ENCODE data around the gene TAS2R10. TPM values are rescaled to one million over a fixed set of nuclear protein-coding genes. Genes with fewer than 3 reads are reported as not detected.

Gene TAS2R10
- polyA plus RNA-seq (2013, experiment 1 of 2) = 0.29 TPM
- polyA plus RNA-seq (2013, experiment 2 of 2) = 0.30 TPM

DNA sequence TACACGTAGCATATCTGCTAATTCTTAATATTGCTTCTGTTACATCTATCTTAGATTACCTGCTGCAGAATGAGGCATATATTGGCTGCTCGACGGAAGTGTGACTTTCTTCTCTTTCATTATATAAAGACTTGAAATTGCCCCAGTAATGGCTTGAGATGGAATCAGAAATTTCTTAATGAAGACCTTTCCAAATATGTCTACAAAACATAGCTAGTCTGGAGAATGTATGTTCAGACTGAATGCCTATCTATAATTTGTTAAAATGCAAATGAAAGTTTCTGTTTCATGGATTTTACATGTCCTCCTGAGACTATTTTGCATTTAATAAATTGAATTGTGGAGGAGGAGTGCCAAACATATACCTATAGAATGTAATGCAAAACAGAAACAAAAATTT lies at the start of gene TAS2R10:
TAS2R10 (minus strand) TSS at position 101 of the 400 bp plus-strand sequence; CDS start at position 12, 89 bp downstream.
- no peaks in the 10 kb centered on the region for H3K36me3 ChIP-seq (ENCODE audit: control insufficient read depth, insufficient read depth, low read length)
- WGBS, 2 experiments (ENCODE audit: insufficient coverage in 2 of 2) = no CpG with 5 or more reads among the region's 3 CpGs
- H3K27ac ChIP-seq (ENCODE audit: low read depth, low read length, severe bottlenecking) = no peak within 1 kb of the TSS
- no peak within 1 kb of the TSS for H3K4me3 ChIP-seq (ENCODE audit: extremely low read depth, insufficient read depth, low read length, poor library complexity, severe bottlenecking)
- H3K9me3 ChIP-seq (ENCODE audit: control insufficient read depth, low read length) = no peaks in the 10 kb centered on the region
- H3K4me1 ChIP-seq (ENCODE audit: control insufficient read depth, insufficient read depth, low read length, poor library complexity, severe bottlenecking) = peaks cover 4% of the 10 kb centered on the region

GRCh38 chr12:10873378-10873777 lies 47.2 kb upstream of the TAS2R10 start:
- no peaks in the 10 kb centered on the region for H3K4me1 ChIP-seq (ENCODE audit: control insufficient read depth, insufficient read depth, low read length, poor library complexity, severe bottlenecking)
- H3K36me3 ChIP-seq (ENCODE audit: control insufficient read depth, insufficient read depth, low read length) = peaks cover 10% of the 10 kb centered on the region
- H3K27ac ChIP-seq (ENCODE audit: low read depth, low read length, severe bottlenecking) = no peak overlapping the region
- 89 to 100% methylated on average over 1 of the region's 2 CpGs for WGBS, 2 experiments (ENCODE audit: insufficient coverage in 2 of 2)
- no peak overlapping the region for H3K4me3 ChIP-seq (ENCODE audit: extremely low read depth, insufficient read depth, low read length, poor library complexity, severe bottlenecking)
- no peaks in the 10 kb centered on the region for H3K9me3 ChIP-seq (ENCODE audit: control insufficient read depth, low read length)

DNA sequence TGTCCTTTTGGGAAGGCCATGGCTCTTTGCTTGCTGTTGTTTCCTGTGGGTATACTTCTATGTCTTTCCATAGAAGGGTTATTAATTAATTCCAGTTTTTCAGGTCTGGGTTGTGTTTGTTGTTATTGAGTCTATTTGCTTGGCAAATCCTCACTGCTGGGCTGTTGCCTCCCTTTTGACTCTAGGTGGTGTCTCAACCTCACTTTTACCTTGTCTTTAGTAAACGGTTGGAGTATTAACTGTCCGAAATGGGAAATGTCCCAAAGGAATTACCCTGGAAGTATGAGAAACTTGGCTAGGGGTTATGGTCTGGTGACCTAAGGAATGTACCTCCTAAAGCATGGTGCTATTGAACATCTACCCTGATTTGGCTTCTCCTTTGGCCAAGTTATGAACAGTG lies 41.2 kb upstream of the TAS2R10 start:
- Histone ChIP-seq H3K4me1 (ENCODE audit: control insufficient read depth, insufficient read depth, low read length, poor library complexity, severe bottlenecking) (no peaks in the 10 kb centered on the region), H3K9me3 (ENCODE audit: control insufficient read depth, low read length) (no peaks in the 10 kb centered on the region), H3K4me3 (ENCODE audit: extremely low read depth, insufficient read depth, low read length, poor library complexity, severe bottlenecking) (no peak overlapping the region), H3K36me3 (ENCODE audit: control insufficient read depth, insufficient read depth, low read length) (no peaks in the 10 kb centered on the region), H3K27ac (ENCODE audit: low read depth, low read length, severe bottlenecking) (no peak overlapping the region)
- 90% methylated on average over 2 of the region's 2 CpGs; no CpG with 5 or more reads in 1 of the 2 experiments for WGBS, 2 experiments (ENCODE audit: insufficient coverage in 2 of 2)

GRCh38 chr12:10863512-10864218 lies 37.5 kb upstream of the TAS2R10 start:
- Histone ChIP-seq H3K36me3 (ENCODE audit: control insufficient read depth, insufficient read depth, low read length) (peaks cover 5% of the 10 kb centered on the region), H3K27ac (ENCODE audit: low read depth, low read length, severe bottlenecking) (no peak overlapping the region), H3K9me3 (ENCODE audit: control insufficient read depth, low read length) (peaks cover 6% of the 10 kb centered on the region), H3K4me3 (ENCODE audit: extremely low read depth, insufficient read depth, low read length, poor library complexity, severe bottlenecking) (no peak overlapping the region), H3K4me1 (ENCODE audit: control insufficient read depth, insufficient read depth, low read length, poor library complexity, severe bottlenecking) (no peaks in the 10 kb centered on the region)
- no CpG with 5 or more reads among the region's 2 CpGs for WGBS, 2 experiments (ENCODE audit: insufficient coverage in 2 of 2)

DNA sequence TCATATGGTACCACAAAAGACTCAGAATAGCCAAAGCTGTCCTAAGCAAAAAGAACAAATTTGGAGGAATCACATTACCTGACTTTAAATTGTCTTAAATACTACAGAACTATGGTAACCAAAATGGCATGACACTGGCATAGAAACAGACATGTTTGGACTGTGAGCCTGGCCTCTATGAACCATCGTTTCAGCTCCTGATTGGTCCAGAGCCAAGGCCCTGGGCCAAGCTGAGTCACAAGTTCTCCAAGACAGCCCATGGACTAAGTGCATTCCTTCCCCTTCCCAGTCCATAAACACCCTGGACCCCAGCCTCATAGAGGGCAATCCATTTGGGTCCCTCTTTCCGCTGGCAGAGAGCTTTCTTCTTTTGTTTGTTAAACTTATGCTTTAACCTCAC lies 35.2 kb upstream of the TAS2R10 start:
- Histone ChIP-seq H3K27ac (ENCODE audit: low read depth, low read length, severe bottlenecking) (no peak overlapping the region), H3K4me1 (ENCODE audit: control insufficient read depth, insufficient read depth, low read length, poor library complexity, severe bottlenecking) (no peaks in the 10 kb centered on the region), H3K36me3 (ENCODE audit: control insufficient read depth, insufficient read depth, low read length) (peaks cover 7% of the 10 kb centered on the region), H3K9me3 (ENCODE audit: control insufficient read depth, low read length) (peaks cover 15% of the 10 kb centered on the region), H3K4me3 (ENCODE audit: extremely low read depth, insufficient read depth, low read length, poor library complexity, severe bottlenecking) (no peak overlapping the region)
- 92 to 100% methylated on average over 2 of the region's 2 CpGs for WGBS, 2 experiments (ENCODE audit: insufficient coverage in 2 of 2)

- WGBS, 2 experiments (ENCODE audit: insufficient coverage in 2 of 2) = 100% methylated on average over 1 of the region's 2 CpGs; no CpG with 5 or more reads in 1 of the 2 experiments
- Histone ChIP-seq H3K36me3 (ENCODE audit: control insufficient read depth, insufficient read depth, low read length) (peaks cover 16% of the 10 kb centered on the region), H3K27ac (ENCODE audit: low read depth, low read length, severe bottlenecking) (no peak overlapping the region), H3K4me3 (ENCODE audit: extremely low read depth, insufficient read depth, low read length, poor library complexity, severe bottlenecking) (no peak overlapping the region), H3K9me3 (ENCODE audit: control insufficient read depth, low read length) (peaks cover 25% of the 10 kb centered on the region), H3K4me1 (ENCODE audit: control insufficient read depth, insufficient read depth, low read length, poor library complexity, severe bottlenecking) (no peaks in the 10 kb centered on the region)
These were observed 29.6 kb upstream of the TAS2R10 start for GRCh38 chr12:10855807-10856206.

- Histone ChIP-seq H3K27ac (ENCODE audit: low read depth, low read length, severe bottlenecking) (no peak overlapping the region), H3K36me3 (ENCODE audit: control insufficient read depth, insufficient read depth, low read length) (peaks cover 11% of the 10 kb centered on the region), H3K4me3 (ENCODE audit: extremely low read depth, insufficient read depth, low read length, poor library complexity, severe bottlenecking) (no peak overlapping the region), H3K9me3 (ENCODE audit: control insufficient read depth, low read length) (peaks cover 25% of the 10 kb centered on the region), H3K4me1 (ENCODE audit: control insufficient read depth, insufficient read depth, low read length, poor library complexity, severe bottlenecking) (no peaks in the 10 kb centered on the region)
- WGBS, 2 experiments (ENCODE audit: insufficient coverage in 2 of 2) = 82 to 94% methylated on average over 2 of the region's 2 CpGs
These were observed 27.6 kb upstream of the TAS2R10 start for GRCh38 chr12:10853776-10854175.

GRCh38 chr12:10851243-10851858 lies 25.2 kb upstream of the TAS2R10 start:
- no peak overlapping the region for H3K4me3 ChIP-seq (ENCODE audit: extremely low read depth, insufficient read depth, low read length, poor library complexity, severe bottlenecking)
- H3K4me1 ChIP-seq (ENCODE audit: control insufficient read depth, insufficient read depth, low read length, poor library complexity, severe bottlenecking) = no peaks in the 10 kb centered on the region
- peaks cover 9% of the 10 kb centered on the region for H3K36me3 ChIP-seq (ENCODE audit: control insufficient read depth, insufficient read depth, low read length)
- no peak overlapping the region for H3K27ac ChIP-seq (ENCODE audit: low read depth, low read length, severe bottlenecking)
- 85 to 93% methylated on average over 2 to 3 of the region's 4 CpGs for WGBS, 2 experiments (ENCODE audit: insufficient coverage in 2 of 2)
- H3K9me3 ChIP-seq (ENCODE audit: control insufficient read depth, low read length) = peaks cover 15% of the 10 kb centered on the region

DNA sequence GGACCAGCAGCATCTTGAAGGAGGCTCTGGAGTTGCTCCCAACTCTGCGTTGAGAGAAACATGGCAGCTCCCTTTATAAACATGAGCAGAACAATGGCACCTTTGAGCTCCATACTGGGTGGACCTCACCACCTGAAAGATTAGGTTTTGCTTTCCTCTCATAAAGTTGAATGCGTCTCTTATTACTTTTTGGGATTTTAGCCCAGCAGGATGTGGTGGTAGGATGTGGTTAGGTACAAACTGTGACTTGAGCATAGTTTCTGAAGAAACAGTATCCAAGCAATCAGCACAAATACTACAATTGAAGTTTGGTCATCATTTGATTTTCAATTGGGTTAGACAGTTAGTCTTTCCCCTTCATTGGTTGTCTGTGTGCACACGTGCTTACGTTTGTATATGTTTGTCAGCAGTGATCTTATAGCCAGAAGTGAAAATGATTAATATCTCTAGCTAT lies 23.3 kb upstream of the TAS2R10 start, which contains the start of gene PRR4:
PRR4 (minus strand) TSS at position 51 of the 454 bp plus-strand sequence; CDS start at position 13, 38 bp downstream.
- no peaks in the 10 kb centered on the region for H3K4me1 ChIP-seq (ENCODE audit: control insufficient read depth, insufficient read depth, low read length, poor library complexity, severe bottlenecking)
- H3K27ac ChIP-seq (ENCODE audit: low read depth, low read length, severe bottlenecking) = no peak within 1 kb of the TSS
- 93 to 100% methylated on average over 1 of the region's 4 CpGs for WGBS, 2 experiments (ENCODE audit: insufficient coverage in 2 of 2)
- no peak within 1 kb of the TSS for H3K4me3 ChIP-seq (ENCODE audit: extremely low read depth, insufficient read depth, low read length, poor library complexity, severe bottlenecking)
- H3K9me3 ChIP-seq (ENCODE audit: control insufficient read depth, low read length) = no peaks in the 10 kb centered on the region
- H3K36me3 ChIP-seq (ENCODE audit: control insufficient read depth, insufficient read depth, low read length) = no peaks in the 10 kb centered on the region

GRCh38 chr12:10847744-10848143 lies 21.6 kb upstream of the TAS2R10 start:
- no CpG with 5 or more reads among the region's 2 CpGs for WGBS, 2 experiments (ENCODE audit: insufficient coverage in 2 of 2)
- Histone ChIP-seq H3K9me3 (ENCODE audit: control insufficient read depth, low read length) (no peaks in the 10 kb centered on the region), H3K27ac (ENCODE audit: low read depth, low read length, severe bottlenecking) (no peak overlapping the region)

GRCh38 chr12:10842862-10843261 lies 16.7 kb upstream of the TAS2R10 start:
- 100% methylated on average over 1 of the region's 2 CpGs; no CpG with 5 or more reads in 1 of the 2 experiments for WGBS, 2 experiments (ENCODE audit: insufficient coverage in 2 of 2)
- H3K9me3 ChIP-seq (ENCODE audit: control insufficient read depth, low read length) = no peaks in the 10 kb centered on the region
- H3K4me3 ChIP-seq (ENCODE audit: extremely low read depth, insufficient read depth, low read length, poor library complexity, severe bottlenecking) = no peak overlapping the region
- no peaks in the 10 kb centered on the region for H3K4me1 ChIP-seq (ENCODE audit: control insufficient read depth, insufficient read depth, low read length, poor library complexity, severe bottlenecking)
- H3K36me3 ChIP-seq (ENCODE audit: control insufficient read depth, insufficient read depth, low read length) = no peaks in the 10 kb centered on the region
- H3K27ac ChIP-seq (ENCODE audit: low read depth, low read length, severe bottlenecking) = no peak overlapping the region

More at GRCh38 chr12:10847744-10848143, 21.6 kb upstream of the TAS2R10 start:
- Histone ChIP-seq H3K4me1 (ENCODE audit: control insufficient read depth, insufficient read depth, low read length, poor library complexity, severe bottlenecking) (no peaks in the 10 kb centered on the region), H3K36me3 (ENCODE audit: control insufficient read depth, insufficient read depth, low read length) (no peaks in the 10 kb centered on the region), H3K4me3 (ENCODE audit: extremely low read depth, insufficient read depth, low read length, poor library complexity, severe bottlenecking) (no peak overlapping the region)

All from mesodermal cell (in vitro differentiated cells).